H1 (cell line): ENCODE data around the gene MREG. TPM values are rescaled to one million over a fixed set of nuclear protein-coding genes. Genes with fewer than 3 reads are reported as not detected.

Experiments
- CTCF ChIA-PET: fragments of 300-600 bp; sonication (Branson Sonifier 250); formaldehyde crosslinking; loops from one replicate; lab custom pipeline; 2021; ENCODE audit not compliant: partially characterized antibody; lab: Charles Lee
- POLR2A ChIA-PET: fragments of 300-600 bp; sonication (Branson Sonifier 250); formaldehyde crosslinking; loops from one replicate; lab custom pipeline; 2021; ENCODE audit warnings: inconsistent platforms; ENCODE audit not compliant: partially characterized antibody; lab: Charles Lee
- DNase-seq, 2 experiments: peaks; one replicate each; pipeline versions ENCODE4 v3.0.0 to v3.0.0-alpha.2; 2010 to 2022; ENCODE audit warnings: low spot score in 2 of 2, low read depth in 1 of 2, mixed read lengths in 1 of 2
- FAIRE-seq: peaks from 2 replicates; lab custom pipeline; 2011; peaks lifted over from hg19 to GRCh38; lab: Jason Lieb, UNC
- H2AFZ ChIP-seq: 2 replicates; pipeline ENCODE4 v1.8.1; 2012; ENCODE audit warnings: low read length, inconsistent platforms
- H2AK5ac ChIP-seq: 2 replicates; pipeline ENCODE4 v1.6.1; 2013; ENCODE audit warnings: low read depth, low read length
- H2BK120ac ChIP-seq: replicated peaks from 2 replicates; pipeline ENCODE3; 2013; ENCODE audit warnings: low read depth, low read length, inconsistent platforms
- H2BK12ac ChIP-seq: 2 replicates; pipeline ENCODE4 v1.6.1; 2013; ENCODE audit warnings: low read depth, low read length
- H2BK15ac ChIP-seq: 2 replicates; pipeline ENCODE4 v1.6.1; 2013; ENCODE audit warnings: low read length
- H2BK20ac ChIP-seq: 2 replicates; pipeline ENCODE4 v1.6.1; 2013; ENCODE audit warnings: low read length
- H2BK5ac ChIP-seq: 2 replicates; pipeline ENCODE4 v1.6.1; 2013; ENCODE audit warnings: low read depth, low read length
- H3K14ac ChIP-seq: 2 replicates; pipeline ENCODE4 v1.6.1; 2013; ENCODE audit warnings: inconsistent platforms; ENCODE audit not compliant: insufficient read length
- H3K18ac ChIP-seq: 2 replicates; pipeline ENCODE4 v1.6.1; 2013; ENCODE audit warnings: low read length; ENCODE audit errors: extremely low read depth
- H3K23ac ChIP-seq: 2 replicates; pipeline ENCODE4 v1.6.1; 2013; ENCODE audit warnings: inconsistent platforms; ENCODE audit not compliant: insufficient read length
- H3K23me2 ChIP-seq: 2 replicates; pipeline ENCODE4 v1.6.1; 2013; ENCODE audit warnings: low read depth, low read length
- H3K27ac ChIP-seq: 2 replicates; pipeline ENCODE4 v1.6.1; 2011; ENCODE audit warnings: low read depth, low read length, inconsistent platforms
- H3K27me3 ChIP-seq, 4 experiments: replicated peaks in 1 of 4; 1 replicate in 1 of 4; 2 replicates in 3 of 4; pipeline versions ENCODE4 v1.6.1 to v1.8.1; 2011 to 2013; ENCODE audit warnings: low read length in 3 of 4, mild to moderate bottlenecking in 3 of 4, inconsistent platforms in 2 of 4, mixed read lengths in 2 of 4, moderate library complexity in 1 of 4; ENCODE audit not compliant: control insufficient read depth in 3 of 4, insufficient read depth in 3 of 4; ENCODE audit errors: extremely low read depth in 1 of 4
- H3K36me3 ChIP-seq, 4 experiments: 2 replicates each; pipeline versions ENCODE4 v1.6.1 to v1.8.1; 2011 to 2013; ENCODE audit warnings: mild to moderate bottlenecking in 4 of 4, low read length in 3 of 4, moderate library complexity in 2 of 4, control low read depth in 1 of 4, inconsistent platforms in 1 of 4; ENCODE audit not compliant: insufficient read depth in 4 of 4, control insufficient read depth in 2 of 4
- H3K4ac ChIP-seq: replicated peaks from 2 replicates; pipeline ENCODE3; 2013; ENCODE audit warnings: low read length, low read depth, mixed read lengths, inconsistent platforms; ENCODE audit not compliant: insufficient read length
- H3K4me1 ChIP-seq, 4 experiments: replicated peaks in 1 of 4; 1 replicate in 1 of 4; 2 replicates in 3 of 4; pipeline versions ENCODE4 v1.6.1 to v1.8.1; 2011 to 2013; ENCODE audit warnings: low read length in 3 of 4, inconsistent platforms in 2 of 4, mixed read lengths in 1 of 4; ENCODE audit not compliant: insufficient read depth in 4 of 4, control insufficient read depth in 3 of 4
- H3K4me2 ChIP-seq, 2 experiments: 2 replicates each; pipeline versions ENCODE4 v1.6.1 to v1.8.1; 2011 to 2013; ENCODE audit warnings: low read depth in 2 of 2, low read length in 2 of 2, control low read depth in 1 of 2, inconsistent platforms in 1 of 2, mild to moderate bottlenecking in 1 of 2; ENCODE audit not compliant: insufficient read depth in 1 of 2
- H3K4me3 ChIP-seq, 4 experiments: fragments of 200-600, 300-600 bp in 1 of 4; sonication (generic), shearing (Covaris generic), sonication (Bioruptor Twin) in 1 of 4; 2 replicates each; pipeline versions ENCODE4 v1.5.1 to v1.8.1; 2011 to 2016; ENCODE audit warnings: low read length in 4 of 4, low read depth in 3 of 4, control low read depth in 2 of 4, inconsistent platforms in 2 of 4, mild to moderate bottlenecking in 2 of 4, mixed read lengths in 1 of 4, moderate library complexity in 1 of 4; ENCODE audit not compliant: insufficient read depth in 2 of 4; ENCODE audit errors: extremely low read depth in 1 of 4
- H3K56ac ChIP-seq: replicated peaks from 2 replicates; pipeline ENCODE3; 2013; ENCODE audit warnings: low read depth, mild to moderate bottlenecking, mixed read lengths, low read length, inconsistent platforms; ENCODE audit not compliant: insufficient read length
- H3K79me1 ChIP-seq: 2 replicates; pipeline ENCODE4 v1.6.1; 2013; ENCODE audit warnings: low read depth, low read length, control low read depth
- H3K79me2 ChIP-seq, 2 experiments: 2 replicates each; pipeline versions ENCODE4 v1.6.1 to v1.8.1; 2012 to 2013; ENCODE audit warnings: low read length in 2 of 2, mild to moderate bottlenecking in 2 of 2, inconsistent platforms in 1 of 2; ENCODE audit not compliant: insufficient read depth in 2 of 2, control insufficient read depth in 1 of 2
- H3K9ac ChIP-seq, 4 experiments: replicated peaks in 1 of 4; 1 replicate in 1 of 4; 2 replicates in 3 of 4; pipeline versions ENCODE4 v1.6.1 to v1.8.1; 2011 to 2013; ENCODE audit warnings: low read depth in 3 of 4, low read length in 3 of 4, control low read depth in 2 of 4, mild to moderate bottlenecking in 2 of 4, moderate library complexity in 2 of 4, inconsistent platforms in 1 of 4; ENCODE audit errors: extremely low read depth in 1 of 4
- H3K9me3 ChIP-seq, 2 experiments: 2 replicates each; pipeline versions ENCODE4 v1.6.1 to v1.8.1; 2012 to 2013; ENCODE audit warnings: mild to moderate bottlenecking in 2 of 2, moderate library complexity in 2 of 2, control low read depth in 1 of 2, inconsistent platforms in 1 of 2, low read depth in 1 of 2, low read length in 1 of 2, mixed read lengths in 1 of 2; ENCODE audit not compliant: insufficient read depth in 2 of 2
- H4K20me1 ChIP-seq, 2 experiments: replicated peaks in 1 of 2; 2 replicates each; pipeline versions ENCODE3 to v1.8.1; 2011 to 2013; ENCODE audit warnings: inconsistent platforms in 2 of 2, low read length in 2 of 2, mild to moderate bottlenecking in 1 of 2; ENCODE audit not compliant: insufficient read depth in 2 of 2, control insufficient read depth in 1 of 2
- H4K5ac ChIP-seq: 2 replicates; pipeline ENCODE4 v1.6.1; 2013; ENCODE audit warnings: low read length, low read depth, mixed read lengths, inconsistent platforms; ENCODE audit not compliant: insufficient read length
- H4K8ac ChIP-seq: 2 replicates; pipeline ENCODE4 v1.8.0; 2013; ENCODE audit warnings: mild to moderate bottlenecking, moderate library complexity, low read length, inconsistent platforms; ENCODE audit not compliant: insufficient read depth; ENCODE audit errors: extremely low read depth
- H4K91ac ChIP-seq: replicated peaks from 2 replicates; pipeline ENCODE3; 2013; ENCODE audit warnings: low read length, mixed read lengths, inconsistent platforms; ENCODE audit not compliant: insufficient read length
- BCL11A ChIP-seq, 2 experiments: IDR thresholded peaks; one replicate each; pipeline ENCODE4 v1.6.1; 2011; ENCODE audit warnings: low read depth in 2 of 2, low read length in 2 of 2, mild to moderate bottlenecking in 2 of 2
- KDM1A ChIP-seq: fragments of 200-600, 300-600 bp; sonication (generic); IDR thresholded peaks from 2 replicates; pipeline ENCODE4 v1.7.1; 2016; ENCODE audit warnings: mild to moderate bottlenecking, low read length, borderline replicate concordance
- MAFK ChIP-seq: IDR thresholded peaks from 2 replicates; pipeline ENCODE4 v1.6.1; 2012; ENCODE audit warnings: low read depth, mild to moderate bottlenecking, improper control_type of control experiment, low read length
- POU5F1 ChIP-seq: IDR thresholded peaks from 2 replicates; pipeline ENCODE4 v1.6.1; 2011; ENCODE audit warnings: low read depth, mild to moderate bottlenecking, low read length, moderate library complexity
- SIN3A ChIP-seq, 2 experiments: IDR thresholded peaks in 1 of 2; conservative IDR thresholded peaks in 1 of 2; 2 replicates each; pipeline ENCODE4 v1.6.1; 2011 to 2012; ENCODE audit warnings: low read length in 2 of 2, improper control_type of control experiment in 1 of 2, low read depth in 1 of 2, mild to moderate bottlenecking in 1 of 2
- WGBS, 2 experiments: shearing (Covaris generic) in 1 of 2; methylation state at CpG; one replicate each; pipeline versions ENCODE4 v1.1.6 to v1.1.7; 2013 to 2015; ENCODE audit warnings: low lambda C conversion rate in 2 of 2, mixed read lengths in 2 of 2, inconsistent platforms in 1 of 2, low coverage in 1 of 2, missing lambda C conversion rate in 1 of 2; ENCODE audit not compliant: insufficient replicate concordance in 2 of 2, insufficient coverage in 1 of 2, insufficient read length in 1 of 2; ENCODE audit errors: extremely low coverage in 1 of 2, missing lambda C conversion rate in 1 of 2; 5-methylcytosine and 5-hydroxymethylcytosine counted together
- polyA plus RNA-seq, 7 experiments: library from polyadenylated mRNA; depleted of rRNA in 3 of 7; stranded (reverse) in 5 of 7; unstranded in 2 of 7; fragments of >200 nt in 5 of 7; fragments of 200-250 nt in 2 of 7; gene quantifications; 1 replicate in 5 of 7; 2 replicates in 1 of 7; 4 replicates in 1 of 7; pipeline versions ENCODE4 v1.2.1 to v1.2.3, GENCODE V29; 2011 to 2013; ENCODE audit warnings: missing spikeins in 2 of 7, mixed read lengths in 2 of 7
- total RNA-seq: library from RNA; stranded (reverse); fragmentation: NEBNext Ultra II Directional; extraction: Animal tissue kit (Norgen Biotek cat#: 25700); gene quantifications from 2 replicates; pipeline ENCODE4 v1.2.1, GENCODE V29; 2021
- TF ChIP-seq, protein P1 (sequence below): IDR thresholded peaks from 2 replicates; pipeline ENCODE4 v1.6.1; 2012; ENCODE audit warnings: inconsistent platforms

Gene MREG
- total and polyA plus RNA-seq, 2 of the 8 experiments (the other 6 are each of a cell fraction or from before 2014, with no cell fraction given), result 7.5 to 31.9 TPM

DNA sequence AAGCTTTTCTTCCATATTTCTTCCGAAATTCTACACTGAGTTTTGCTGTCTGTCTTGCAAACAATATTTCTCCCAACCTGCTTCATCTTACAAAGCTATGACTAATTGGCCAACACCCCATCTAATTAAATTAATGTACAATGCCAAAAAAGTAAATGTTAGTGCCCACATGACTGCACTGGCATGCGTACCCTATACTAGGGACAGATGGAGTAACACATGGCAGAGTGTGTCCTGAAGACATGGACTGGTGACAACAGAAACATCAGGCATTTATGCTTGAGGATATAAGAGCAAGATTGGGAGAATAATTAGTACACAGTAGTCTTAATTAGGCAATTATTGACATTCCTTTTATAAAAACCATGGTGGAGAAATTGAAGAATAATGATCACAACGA is 66.8 kb downstream of the MREG start:
- H3K56ac ChIP-seq, result no peak overlapping the region
- no peaks in the 10 kb centered on the region for H3K79me1 ChIP-seq
- no peak for FAIRE-seq
- H4K91ac ChIP-seq, result no peak overlapping the region
- H3K4me3 ChIP-seq, result no peak overlapping the region
- H3K4ac ChIP-seq, result no peak overlapping the region
- H3K9ac ChIP-seq, result no peak overlapping the region
- no peak overlapping the region for H3K14ac ChIP-seq
- 83% methylated on average over 3 of the region's 3 CpGs; no CpG with 5 or more reads in 1 of the 2 experiments for WGBS, 2 experiments
- CTCF ChIA-PET, result interaction anchor here (0.7 to 2.0 kb wide), 3 partner anchors 14 to 77 kb away, joined by 3 to 5 read pairs (median 3); no protein-coding TSS in a partner anchor
- H4K5ac ChIP-seq, result no peak overlapping the region
- no peak overlapping the region for H2BK15ac ChIP-seq
- no peak for DNase-seq
- no peaks in the 10 kb centered on the region for H3K79me2 ChIP-seq
- no peak overlapping the region for H4K8ac ChIP-seq
- no peak for TF ChIP-seq SIN3A (conservative IDR thresholded peaks at IDR 0.05 in 1 of 2, IDR thresholded peaks at IDR 0.05 in 1 of 2; ENCODE audit: low read depth in 1 of 2, low read length in 2 of 2)
- no peak for TF ChIP-seq BCL11A (IDR thresholded peaks at IDR 0.05; ENCODE audit: low read depth in 2 of 2, low read length in 2 of 2)
- TF ChIP-seq, protein P1, sequence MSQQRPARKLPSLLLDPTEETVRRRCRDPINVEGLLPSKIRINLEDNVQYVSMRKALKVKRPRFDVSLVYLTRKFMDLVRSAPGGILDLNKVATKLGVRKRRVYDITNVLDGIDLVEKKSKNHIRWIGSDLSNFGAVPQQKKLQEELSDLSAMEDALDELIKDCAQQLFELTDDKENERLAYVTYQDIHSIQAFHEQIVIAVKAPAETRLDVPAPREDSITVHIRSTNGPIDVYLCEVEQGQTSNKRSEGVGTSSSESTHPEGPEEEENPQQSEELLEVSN, result no peak
- no peak for TF ChIP-seq KDM1A
- no peak for TF ChIP-seq MAFK
- no peak for TF ChIP-seq POU5F1
- TF ChIP-seq, all 59 proteins: peak for 0
- Histone ChIP-seq H3K23ac (no peak overlapping the region), H3K4me2 (no peak overlapping the region), H2BK12ac (no peak overlapping the region), H2AFZ (no peak overlapping the region), H3K27ac (no peak overlapping the region), H3K4me1 (no peaks in the 10 kb centered on the region), H2AK5ac (no peak overlapping the region), H3K27me3 (no peaks in the 10 kb centered on the region), H3K23me2 (no peaks in the 10 kb centered on the region), H2BK120ac (no peak overlapping the region), H4K20me1 (peaks cover 1% of the 10 kb centered on the region in 2 experiments), H3K18ac (no peak overlapping the region), H3K36me3 (peaks cover 0 to 20% (median 12%) of the 10 kb centered on the region in 4 experiments; a peak in 6 of 8 replicates), H2BK20ac (no peak overlapping the region), H3K9me3 (no peaks in the 10 kb centered on the region), H2BK5ac (no peak overlapping the region)
- POLR2A ChIA-PET, result no interaction called here
